Measurements from ENCODE around the gene TLR8.

Gene TLR8

GRCh38 chrX:12966151-12966550 is 59.7 kb downstream of the TLR8 start:
- no peak for DNase-seq (ENCODE audit: low read depth)

- DNase-seq (ENCODE audit: low read depth) = no peak
These were observed 61.5 kb downstream of the TLR8 start for GRCh38 chrX:12967711-12968465.

GRCh38 chrX:12970691-12971202 is 64.3 kb downstream of the TLR8 start:
- DNase-seq (ENCODE audit: low read depth) = no peak

- DNase-seq (ENCODE audit: low read depth) = no peak
These were observed 65.0 kb downstream of the TLR8 start for GRCh38 chrX:12971282-12972003.

GRCh38 chrX:12972243-12972642 is 65.8 kb downstream of the TLR8 start:
- DNase-seq (ENCODE audit: low read depth) = no peak

Measured in activated T-helper 1 cell treated with Interleukin-2 at 50 U/mL for 16 hours (primary cell).